OCI-LY7 (cell line): ENCODE data around the gene ATP5PD. TPM values are rescaled to one million over a fixed set of nuclear protein-coding genes. Genes with fewer than 3 reads are reported as not detected.
"Not testable (repeated sequence)": the region's sequence is repeated elsewhere in the genome, so short reads cannot be mapped to it uniquely, and the experiment has no call there.

Source experiments
- BruUV-seq: library from RNA; stranded (reverse); fragments of 400-500 nt; replicated peaks from 2 replicates; lab custom pipeline; 2021; lab: Mats Ljungman, UMichigan
- CTCF ChIA-PET: fragments of 300-600 bp; sonication (Branson Sonifier 250); formaldehyde crosslinking; loops from one replicate; lab custom pipeline; 2022; ENCODE audit warnings: antibody characterized with exemption; ENCODE audit not compliant: unreplicated experiment; lab: Charles Lee
- POLR2A ChIA-PET: fragments of 300-600 bp; sonication (Branson Sonifier 250); formaldehyde crosslinking; loops from one replicate; lab custom pipeline; 2022; ENCODE audit warnings: antibody characterized with exemption; lab: Charles Lee
- DNase-seq: peaks from one replicate; pipeline ENCODE4 v3.0.0-alpha.2; 2015; ENCODE audit warnings: low spot score
- H2AFZ ChIP-seq: fragments of 200-600 bp; sonication (generic), shearing (Covaris generic); 2 replicates; pipeline ENCODE4 v1.6.1; 2014; ENCODE audit warnings: mild to moderate bottlenecking, antibody characterized with exemption, low read length, moderate library complexity
- H3K27ac ChIP-seq: fragments of 200-600 bp; sonication (generic); 2 replicates; pipeline ENCODE4 v1.5.1; 2014; ENCODE audit warnings: mixed run types, low read depth, mild to moderate bottlenecking, moderate library complexity, low read length, inconsistent platforms; ENCODE audit not compliant: poor library complexity, severe bottlenecking
- H3K36me3 ChIP-seq: fragments of 200-600 bp; sonication (generic); 2 replicates; pipeline ENCODE4 v1.6.1; 2014; ENCODE audit warnings: mild to moderate bottlenecking, antibody characterized with exemption, low read length, moderate library complexity, mixed read lengths; ENCODE audit not compliant: insufficient read depth
- H3K4me1 ChIP-seq: fragments of 200-600 bp; sonication (generic); 2 replicates; pipeline ENCODE4 v1.5.1; 2014; ENCODE audit warnings: mild to moderate bottlenecking, low read length; ENCODE audit not compliant: insufficient read depth, poor library complexity, severe bottlenecking
- H3K4me2 ChIP-seq: fragments of 200-600 bp; sonication (generic); 2 replicates; pipeline ENCODE4 v1.6.1; 2014; ENCODE audit warnings: mild to moderate bottlenecking, low read length
- H3K4me3 ChIP-seq: fragments of 200-600 bp; sonication (generic); 2 replicates; pipeline ENCODE4 v1.5.1; 2014; ENCODE audit warnings: mild to moderate bottlenecking, low read depth, low read length; ENCODE audit not compliant: poor library complexity, severe bottlenecking
- H3K79me2 ChIP-seq: fragments of 200-600 bp; sonication (generic); 2 replicates; pipeline ENCODE4 v1.6.1; 2016; ENCODE audit warnings: low read depth, mild to moderate bottlenecking, low read length, moderate library complexity, mixed read lengths; ENCODE audit not compliant: insufficient read depth
- H3K9me2 ChIP-seq: fragments of 200-600 bp; sonication (generic); 2 replicates; pipeline ENCODE4 v1.6.1; 2016; ENCODE audit warnings: mild to moderate bottlenecking, low read length, mixed read lengths; ENCODE audit not compliant: insufficient read depth
- H3K9me3 ChIP-seq: fragments of 200-600 bp; sonication (generic); 2 replicates; pipeline ENCODE4 v1.6.1; 2014; ENCODE audit warnings: mild to moderate bottlenecking, mixed run types, low read length, mixed read lengths
- H4K20me1 ChIP-seq: fragments of 200-600 bp; sonication (generic); 2 replicates; pipeline ENCODE4 v1.6.1; 2014; ENCODE audit warnings: mild to moderate bottlenecking, antibody characterized with exemption, low read length, moderate library complexity, mixed read lengths; ENCODE audit not compliant: insufficient read depth
- EZH2phosphoT487 ChIP-seq: fragments of 200-600 bp; sonication (generic); IDR thresholded peaks from 2 replicates; pipeline ENCODE4 v1.6.1; 2018; ENCODE audit warnings: low read depth, borderline replicate concordance, mild to moderate bottlenecking, mixed run types, antibody characterized with exemption, low read length, moderate library complexity, mixed read lengths
- intact Hi-C: fragments of 100-400 bp; cut with micrococcal nuclease; formaldehyde crosslinking; loops from one replicate; pipeline ENCODE4 v1.10.0; 2022; ENCODE audit not compliant: unreplicated experiment
- total RNA-seq, 2 experiments: library from RNA; depleted of rRNA in 1 of 2; stranded (reverse); fragments of >200 nt in 1 of 2; shearing (Covaris generic) in 1 of 2; gene quantifications; 2 replicates each; pipeline ENCODE4 v1.2.3, GENCODE V29; 2014 to 2022
- TF ChIP-seq, protein P1 (sequence below): fragments of 200-600 bp; sonication (generic); conservative IDR thresholded peaks from 2 replicates; pipeline ENCODE4 v1.5.1; 2014; ENCODE audit warnings: mild to moderate bottlenecking, antibody characterized with exemption, low read length, moderate library complexity, mixed read lengths

Gene ATP5PD
- total RNA-seq, 2 experiments from 2014 or later = 301 to 317 TPM

DNA sequence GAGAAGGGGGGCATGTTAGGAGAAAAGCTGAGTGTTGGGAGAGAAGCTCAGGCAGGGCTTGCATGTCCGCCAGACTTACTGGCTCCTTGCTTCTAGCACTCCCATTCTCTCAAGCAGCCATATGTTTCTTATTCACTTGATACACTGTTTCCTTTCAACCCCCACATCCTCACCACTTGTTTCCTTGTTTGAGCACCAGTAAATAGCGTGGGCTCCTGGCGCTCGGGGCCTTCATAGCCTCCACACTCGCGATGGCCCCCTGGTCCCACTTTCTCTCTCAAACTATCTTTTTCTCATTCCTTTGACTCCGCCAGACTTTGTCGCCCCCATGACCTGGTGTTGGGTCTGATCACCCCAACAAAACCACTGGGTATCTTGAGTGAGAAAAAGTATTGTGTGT, 16.6 kb downstream of the ATP5PD start:
- H2AFZ ChIP-seq = no peak overlapping the region
- H3K9me3 ChIP-seq = peaks cover 16% of the 10 kb centered on the region; the same call in 1 of the 2 replicates
- H3K4me3 ChIP-seq = no peak overlapping the region
- no peaks in the 10 kb centered on the region for H4K20me1 ChIP-seq
- no TSS peak for BruUV-seq
- H3K27ac ChIP-seq = no peak overlapping the region
- ChIA-PET CTCF (no interaction called here), POLR2A (no interaction called here)
- H3K4me1 ChIP-seq = peaks cover 13% of the 10 kb centered on the region
- no peak for DNase-seq
- H3K79me2 ChIP-seq = no peaks in the 10 kb centered on the region
- H3K36me3 ChIP-seq = peaks cover 5% of the 10 kb centered on the region
- intact Hi-C loops = no loop called here
- no peak overlapping the region for H3K4me2 ChIP-seq
- TF ChIP-seq, protein P1, sequence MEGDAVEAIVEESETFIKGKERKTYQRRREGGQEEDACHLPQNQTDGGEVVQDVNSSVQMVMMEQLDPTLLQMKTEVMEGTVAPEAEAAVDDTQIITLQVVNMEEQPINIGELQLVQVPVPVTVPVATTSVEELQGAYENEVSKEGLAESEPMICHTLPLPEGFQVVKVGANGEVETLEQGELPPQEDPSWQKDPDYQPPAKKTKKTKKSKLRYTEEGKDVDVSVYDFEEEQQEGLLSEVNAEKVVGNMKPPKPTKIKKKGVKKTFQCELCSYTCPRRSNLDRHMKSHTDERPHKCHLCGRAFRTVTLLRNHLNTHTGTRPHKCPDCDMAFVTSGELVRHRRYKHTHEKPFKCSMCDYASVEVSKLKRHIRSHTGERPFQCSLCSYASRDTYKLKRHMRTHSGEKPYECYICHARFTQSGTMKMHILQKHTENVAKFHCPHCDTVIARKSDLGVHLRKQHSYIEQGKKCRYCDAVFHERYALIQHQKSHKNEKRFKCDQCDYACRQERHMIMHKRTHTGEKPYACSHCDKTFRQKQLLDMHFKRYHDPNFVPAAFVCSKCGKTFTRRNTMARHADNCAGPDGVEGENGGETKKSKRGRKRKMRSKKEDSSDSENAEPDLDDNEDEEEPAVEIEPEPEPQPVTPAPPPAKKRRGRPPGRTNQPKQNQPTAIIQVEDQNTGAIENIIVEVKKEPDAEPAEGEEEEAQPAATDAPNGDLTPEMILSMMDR = no peak
- TF ChIP-seq EZH2phosphoT487 = no peak
- H3K9me2 ChIP-seq = no peaks in the 10 kb centered on the region

DNA sequence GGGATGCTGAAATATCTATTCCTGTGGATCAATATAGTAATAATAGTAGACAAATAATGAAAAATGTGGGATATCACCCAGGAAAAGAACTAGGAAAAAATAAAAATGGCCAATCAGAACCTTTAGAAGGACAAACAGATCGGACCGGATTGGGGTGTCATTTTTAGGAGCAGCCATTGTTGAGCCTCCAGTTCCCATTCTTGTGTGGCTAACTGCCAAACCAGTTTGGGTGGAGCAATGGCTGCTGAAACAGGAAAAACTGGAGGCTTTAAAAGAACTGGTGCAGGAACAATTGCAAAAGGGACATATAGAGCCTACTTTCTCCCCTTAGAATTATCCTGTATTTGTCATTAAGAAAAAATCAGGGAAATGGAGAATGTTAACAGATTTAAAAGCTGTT, 20.1 kb downstream of the ATP5PD start:
- H3K27ac ChIP-seq, H3K4me1 ChIP-seq, H3K79me2 ChIP-seq, H4K20me1 ChIP-seq, H3K4me2 ChIP-seq, CTCF ChIA-PET, H3K4me3 ChIP-seq, H3K9me2 ChIP-seq, POLR2A ChIA-PET, intact Hi-C loops, DNase-seq, BruUV-seq, H2AFZ ChIP-seq: not testable (repeated sequence)
- Histone ChIP-seq H3K36me3 (peaks cover 36% of the 10 kb centered on the region), H3K9me3 (peaks cover 21% of the 10 kb centered on the region; the same call in 1 of the 2 replicates)

DNA sequence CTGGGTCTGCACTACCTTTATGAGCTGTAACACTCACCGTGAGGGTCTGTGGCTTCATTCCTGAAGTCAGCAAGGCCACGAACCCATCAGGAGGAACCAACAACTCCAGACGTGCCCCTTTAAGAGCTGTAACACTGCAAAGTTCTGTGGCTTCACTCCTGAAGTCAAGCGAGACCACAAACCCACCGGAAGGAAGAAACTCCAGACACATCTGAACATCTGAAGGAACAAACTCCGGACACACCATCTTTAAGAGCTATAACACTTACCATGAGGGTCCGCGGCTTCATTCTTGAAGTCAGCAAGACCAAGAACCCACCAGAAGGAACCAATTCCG, 21.4 kb downstream of the ATP5PD start:
- Histone ChIP-seq H3K36me3 (peaks cover 49% of the 10 kb centered on the region), H3K9me3 (peaks cover 18% of the 10 kb centered on the region; the same call in 1 of the 2 replicates)
- H3K4me2 ChIP-seq, H2AFZ ChIP-seq, H4K20me1 ChIP-seq, DNase-seq, H3K4me3 ChIP-seq, BruUV-seq, H3K4me1 ChIP-seq, H3K79me2 ChIP-seq, intact Hi-C loops, H3K9me2 ChIP-seq, H3K27ac ChIP-seq: not testable (repeated sequence)
- ChIA-PET POLR2A (interaction anchor here (2.0 kb wide), 1 partner anchor 12 kb away, joined by 14 read pairs; the partner anchor contains the start of gene MRPL58), CTCF (interaction anchor here (2.7 kb wide), 1 partner anchor 13 kb away, joined by 9 read pairs; the partner anchor contains the start of gene MRPL58)
